HG03469 (cell line): Measurements from ENCODE around the gene UTP4.
A peak's percentile ranks its signal among the peaks of the same experiment; 100 is the strongest.

Source experiments
- ATAC-seq: cut with Tn5 transposase; IDR thresholded peaks from one replicate; pipeline ENCODE4 v1.9.1; 2021; ENCODE audit warnings: mild to moderate bottlenecking, moderate library complexity, moderate number of reproducible peaks; ENCODE audit not compliant: unreplicated experiment

The UTP4 gene

DNA sequence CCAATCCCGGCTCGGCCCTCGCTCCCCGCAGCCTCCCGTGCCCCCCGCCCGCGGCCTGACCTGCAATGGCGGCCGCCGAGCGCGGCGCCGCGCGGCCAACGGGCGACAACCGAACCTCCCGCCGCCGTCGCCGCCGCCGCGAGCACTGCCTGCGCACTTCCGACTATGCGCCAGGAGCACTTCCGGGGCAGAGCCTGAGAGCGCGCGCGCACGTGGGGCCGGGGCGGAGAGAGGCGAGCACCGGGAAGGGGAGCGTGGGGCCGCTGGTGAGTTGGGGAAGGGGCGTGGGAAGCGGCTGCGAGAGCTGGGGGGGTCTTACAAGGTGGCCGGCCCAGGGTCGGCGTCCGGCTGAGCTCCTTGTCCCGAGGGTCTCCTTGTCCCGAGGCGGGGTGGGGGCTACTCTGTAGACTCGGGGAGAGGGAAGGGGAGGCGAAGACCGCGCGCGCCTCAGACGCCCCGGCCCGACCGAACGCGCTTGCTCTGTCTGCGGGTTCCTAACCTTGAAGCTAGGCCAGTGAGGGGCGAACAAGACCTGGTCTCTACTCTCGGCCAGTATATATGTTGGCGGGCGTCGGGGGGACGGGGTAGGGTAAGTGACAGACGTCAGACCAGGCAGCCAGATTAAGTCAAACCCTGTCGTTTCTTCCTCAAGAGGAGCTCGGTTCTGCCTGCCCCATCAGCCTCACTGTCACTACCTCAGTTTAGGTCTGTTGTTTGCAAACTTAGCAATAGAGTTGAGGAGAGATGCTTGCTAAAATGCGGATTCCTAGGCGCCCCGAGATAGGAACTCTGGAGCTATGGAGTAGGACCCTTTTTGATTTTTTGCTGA, at the start of gene UTP4, which contains the start of gene CHTF8:
UTP4 (plus strand) TSS at position 226 of the 829 bp plus-strand sequence. CDS start 811 bp downstream, outside the sequence.
CHTF8 (minus strand) TSS at position 165 of the 829 bp plus-strand sequence. CDS start 11,130 bp downstream, outside the sequence.
- ATAC-seq, result peak; percentile 44

DNA sequence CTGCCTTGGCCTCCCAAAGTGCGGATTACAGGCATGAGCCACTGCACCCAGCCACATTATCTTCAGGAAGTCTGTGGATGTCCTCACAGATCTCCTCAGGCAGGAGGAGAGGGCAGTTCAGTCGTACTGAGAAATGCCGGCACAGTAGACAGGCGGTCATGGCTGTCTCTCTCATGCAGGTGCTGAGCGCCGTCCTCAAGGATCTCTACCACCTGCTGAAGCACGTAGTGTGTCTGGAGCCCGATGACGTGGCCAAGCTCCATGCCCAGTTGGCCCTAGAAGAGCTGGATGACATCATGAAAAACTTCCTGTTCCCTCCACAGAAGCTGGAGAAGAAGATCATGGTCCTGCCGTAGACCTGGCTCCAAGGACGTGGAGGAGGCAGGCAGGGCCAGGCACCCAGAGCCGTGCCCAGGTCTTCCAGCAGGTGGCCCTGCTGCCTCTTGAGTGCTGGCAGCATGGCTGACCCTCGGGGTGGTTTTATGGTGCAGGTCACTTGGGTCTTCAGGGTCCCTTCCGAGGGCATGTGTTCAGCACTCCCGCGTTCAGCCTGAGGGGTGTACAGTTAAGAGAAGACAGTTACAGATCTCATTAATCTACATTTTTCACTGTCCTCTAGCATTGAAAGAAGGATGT, 49.0 kb upstream of the UTP4 start:
- no peak for ATAC-seq

DNA sequence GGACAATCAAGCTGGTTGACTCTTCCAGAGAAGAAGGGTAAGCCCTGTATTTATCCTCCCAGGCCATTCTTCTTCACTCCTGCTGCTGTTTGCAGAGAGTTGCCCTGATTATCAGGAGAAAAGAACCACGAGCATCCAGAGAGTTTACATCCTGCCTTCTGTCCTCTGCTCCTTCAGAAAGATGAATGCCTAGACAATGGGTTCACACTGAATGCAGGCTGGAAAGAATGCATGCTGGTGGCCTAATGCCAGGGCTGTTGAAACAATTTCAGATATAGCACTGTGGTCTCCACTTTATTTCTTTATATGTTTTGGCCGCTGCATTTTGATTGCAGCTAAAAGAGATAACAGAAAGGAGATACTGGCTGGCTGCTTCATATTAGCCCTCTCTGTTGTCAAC, 48.2 kb upstream of the UTP4 start:
- no peak for ATAC-seq

DNA sequence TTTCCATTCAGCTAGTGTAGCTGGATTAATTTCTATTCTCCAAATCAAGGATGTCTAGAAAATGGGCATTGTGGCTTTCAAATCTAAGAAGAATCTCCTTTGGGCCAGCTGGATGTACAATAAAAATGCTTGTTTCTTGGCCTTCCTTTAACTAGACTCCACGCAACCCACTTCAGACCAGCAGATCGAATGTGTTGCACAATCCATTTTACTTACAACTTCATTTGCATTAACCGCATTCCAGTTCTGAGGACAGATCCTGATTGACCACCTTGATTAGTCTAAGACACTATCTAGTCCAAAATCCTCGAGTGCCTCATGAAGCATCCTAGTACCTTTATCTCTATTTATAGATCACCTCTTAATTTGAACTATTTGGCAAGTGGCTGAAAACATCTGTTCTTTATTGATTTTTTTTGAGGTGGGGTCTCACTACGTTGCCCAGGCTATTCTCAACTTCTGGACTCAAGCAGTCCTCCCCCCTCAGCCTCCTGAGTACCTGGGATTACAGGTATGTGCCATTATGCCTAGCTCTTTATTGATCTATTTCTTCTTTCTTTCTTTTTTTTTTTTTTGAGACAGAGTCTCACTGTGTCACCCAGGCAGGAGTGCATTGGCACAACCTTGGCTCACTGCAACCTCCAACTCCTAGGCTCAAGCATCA, 47.3 kb upstream of the UTP4 start:
- no peak for ATAC-seq

DNA sequence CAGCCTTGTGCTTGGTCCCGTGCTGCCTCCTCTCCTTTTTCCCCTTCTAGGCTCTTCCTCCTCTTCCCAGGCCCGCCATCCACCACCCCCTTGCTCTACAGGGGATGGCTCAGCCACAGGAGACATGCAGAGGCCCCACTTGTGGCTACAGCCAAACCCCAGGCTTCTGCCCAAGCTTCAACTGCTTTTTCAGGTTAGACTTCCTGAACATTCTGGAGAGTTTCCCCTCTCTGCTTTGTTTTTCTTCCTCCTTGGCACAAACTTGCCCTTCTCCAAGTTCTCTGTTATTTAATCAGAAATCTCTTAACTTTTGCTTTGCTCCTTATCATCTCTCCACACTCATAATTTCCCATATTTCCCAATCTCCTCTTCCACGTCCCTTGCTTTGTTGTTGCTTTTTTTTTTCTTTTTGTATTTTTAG, 45.3 kb upstream of the UTP4 start:
- no peak for ATAC-seq

DNA sequence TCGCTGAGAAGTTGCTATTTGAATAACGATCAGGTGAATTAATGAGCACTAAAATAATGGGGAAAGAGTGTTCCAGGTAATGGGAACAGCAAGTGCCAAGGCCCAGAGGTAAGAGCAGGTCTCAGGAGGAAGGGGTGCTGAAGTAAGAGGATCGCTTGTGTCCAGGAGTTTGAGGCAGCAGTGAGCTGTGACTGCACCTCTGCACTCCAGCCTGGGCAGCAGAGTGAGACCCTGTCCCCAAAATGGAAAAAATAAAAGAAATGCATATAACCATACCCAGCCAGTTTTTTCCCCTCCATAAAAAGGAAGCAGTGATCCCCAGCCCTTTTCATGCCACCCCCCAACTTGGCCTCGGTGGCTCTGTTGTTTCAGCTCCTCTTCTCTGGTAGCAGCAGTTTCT, 43.8 kb upstream of the UTP4 start:
- no peak for ATAC-seq

DNA sequence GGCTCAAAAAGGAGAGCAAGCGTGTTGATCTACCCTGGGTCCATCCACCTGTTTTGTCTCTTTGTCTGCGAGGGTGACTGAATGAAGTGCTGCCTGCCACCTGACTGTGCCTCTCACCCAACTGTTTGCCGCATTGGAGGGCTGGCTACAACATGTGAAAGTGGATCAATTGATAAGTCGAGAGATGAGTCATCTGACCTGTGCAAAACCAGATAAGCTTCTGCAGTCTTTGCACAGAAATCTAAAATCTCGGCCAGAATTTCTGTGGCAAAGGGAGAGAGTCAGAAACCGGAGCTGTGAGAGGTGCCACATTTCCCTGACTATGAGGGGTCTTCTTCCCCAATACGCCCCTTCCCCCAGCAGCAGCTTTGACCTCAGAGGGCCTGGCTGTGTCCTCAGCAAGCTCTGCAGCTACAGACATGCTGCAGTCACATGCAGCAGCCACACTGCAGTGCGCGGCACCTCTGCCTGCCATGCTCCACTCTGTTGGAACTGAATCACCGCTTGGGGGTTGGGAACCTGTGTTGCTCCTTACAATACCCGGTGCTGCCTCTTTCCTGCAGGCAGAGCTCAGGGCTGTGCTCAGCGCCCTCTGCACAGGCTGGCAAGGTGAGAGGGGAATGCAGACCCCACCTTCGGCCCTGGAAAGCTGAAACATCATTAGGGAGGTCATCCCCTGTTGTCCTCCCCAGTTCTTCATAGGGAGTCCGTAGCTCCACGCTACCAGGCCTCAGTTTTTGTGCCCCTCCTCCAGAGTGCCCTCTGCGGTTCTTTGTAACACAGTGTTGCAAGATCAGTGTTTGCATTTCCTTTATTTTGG, 43.1 kb upstream of the UTP4 start:
- ATAC-seq, result no peak

DNA sequence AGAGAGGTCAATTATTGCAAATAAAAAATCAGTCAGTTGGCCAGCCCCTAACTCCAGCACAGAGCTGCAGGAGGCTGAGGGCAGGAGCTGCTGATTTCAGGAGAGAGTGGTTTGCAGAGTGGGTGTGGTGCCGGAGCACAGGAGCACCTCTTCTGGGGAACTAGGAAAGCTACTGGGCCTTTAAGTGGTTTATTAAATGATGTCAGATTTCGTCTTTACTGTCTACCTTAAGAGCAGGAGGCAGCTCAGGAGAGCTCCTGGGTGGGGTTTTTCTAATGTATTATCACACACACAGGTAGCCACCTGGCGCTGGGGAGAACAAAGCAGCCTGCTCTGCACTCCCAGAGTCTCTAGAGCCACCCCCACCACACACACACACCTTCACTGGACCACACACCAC, 38.5 kb upstream of the UTP4 start:
- ATAC-seq, result no peak

DNA sequence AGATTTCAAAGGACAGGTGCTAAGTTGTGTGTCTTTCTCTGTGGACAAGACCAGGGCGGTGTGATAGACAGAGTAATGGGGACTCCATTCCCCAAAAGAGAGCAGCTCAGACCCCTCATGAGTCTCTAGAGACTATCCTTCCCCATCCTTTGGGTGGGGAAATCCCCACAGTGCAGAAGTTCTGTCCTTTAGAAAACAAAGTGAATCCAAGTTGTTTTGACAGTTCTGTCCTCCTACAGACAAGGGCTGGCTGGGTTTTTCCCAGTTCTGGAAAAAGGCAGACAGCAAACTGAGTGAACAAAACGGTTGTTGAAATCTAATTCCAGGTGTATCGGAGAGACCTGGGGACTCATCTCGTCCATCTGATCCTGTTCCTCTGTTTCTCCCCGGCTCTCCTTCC, 37.9 kb upstream of the UTP4 start:
- no peak for ATAC-seq

DNA sequence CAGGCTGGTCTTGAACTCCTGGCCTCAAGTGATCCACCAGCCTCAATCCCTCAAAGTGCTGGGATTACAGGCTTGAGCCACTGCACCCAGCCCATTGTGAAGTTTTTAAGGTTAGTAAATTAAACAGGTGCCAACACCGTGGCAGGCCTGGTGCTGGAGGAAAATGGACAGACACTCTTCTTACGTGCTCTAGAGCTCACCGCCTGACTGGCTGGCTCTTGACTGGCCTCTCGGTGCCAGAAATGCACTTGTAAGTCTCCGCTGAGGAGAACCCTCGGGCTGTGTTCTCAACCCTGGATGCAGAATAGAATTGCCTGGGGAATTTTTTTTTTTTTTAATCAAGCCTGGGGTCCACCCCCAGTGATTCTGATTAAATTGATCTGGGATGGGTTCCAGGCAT, 37.3 kb upstream of the UTP4 start:
- no peak for ATAC-seq

DNA sequence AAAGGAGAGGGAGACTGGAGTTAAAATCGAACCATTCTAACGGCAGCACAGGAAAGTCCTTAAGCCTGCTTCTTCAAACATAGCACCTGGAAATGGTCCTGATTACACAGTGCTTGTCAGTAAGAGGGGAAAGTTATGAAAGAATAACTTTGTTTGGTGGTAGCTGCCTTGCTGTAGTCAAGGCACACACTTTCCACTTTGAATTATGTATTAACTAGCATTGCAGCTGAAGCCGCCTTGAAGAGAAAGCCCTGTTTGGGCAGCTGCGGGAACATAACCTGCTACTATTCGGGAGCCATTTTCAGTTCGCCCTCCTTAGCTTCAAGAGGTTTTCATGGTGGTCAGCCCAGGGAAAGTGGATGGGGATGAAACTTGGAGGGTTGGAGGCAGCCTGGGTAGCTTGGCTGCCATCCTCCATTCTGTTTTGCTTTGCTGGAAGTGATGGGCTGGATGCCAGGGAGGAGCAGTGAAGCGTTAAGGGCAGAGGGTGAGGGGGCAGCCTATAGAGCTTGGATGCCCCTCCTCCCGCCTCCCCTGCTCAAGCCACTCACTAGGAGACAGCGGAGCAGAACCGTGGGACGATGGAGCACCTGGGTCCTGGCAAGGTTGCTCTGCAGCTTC, 32.3 kb upstream of the UTP4 start:
- no peak for ATAC-seq

DNA sequence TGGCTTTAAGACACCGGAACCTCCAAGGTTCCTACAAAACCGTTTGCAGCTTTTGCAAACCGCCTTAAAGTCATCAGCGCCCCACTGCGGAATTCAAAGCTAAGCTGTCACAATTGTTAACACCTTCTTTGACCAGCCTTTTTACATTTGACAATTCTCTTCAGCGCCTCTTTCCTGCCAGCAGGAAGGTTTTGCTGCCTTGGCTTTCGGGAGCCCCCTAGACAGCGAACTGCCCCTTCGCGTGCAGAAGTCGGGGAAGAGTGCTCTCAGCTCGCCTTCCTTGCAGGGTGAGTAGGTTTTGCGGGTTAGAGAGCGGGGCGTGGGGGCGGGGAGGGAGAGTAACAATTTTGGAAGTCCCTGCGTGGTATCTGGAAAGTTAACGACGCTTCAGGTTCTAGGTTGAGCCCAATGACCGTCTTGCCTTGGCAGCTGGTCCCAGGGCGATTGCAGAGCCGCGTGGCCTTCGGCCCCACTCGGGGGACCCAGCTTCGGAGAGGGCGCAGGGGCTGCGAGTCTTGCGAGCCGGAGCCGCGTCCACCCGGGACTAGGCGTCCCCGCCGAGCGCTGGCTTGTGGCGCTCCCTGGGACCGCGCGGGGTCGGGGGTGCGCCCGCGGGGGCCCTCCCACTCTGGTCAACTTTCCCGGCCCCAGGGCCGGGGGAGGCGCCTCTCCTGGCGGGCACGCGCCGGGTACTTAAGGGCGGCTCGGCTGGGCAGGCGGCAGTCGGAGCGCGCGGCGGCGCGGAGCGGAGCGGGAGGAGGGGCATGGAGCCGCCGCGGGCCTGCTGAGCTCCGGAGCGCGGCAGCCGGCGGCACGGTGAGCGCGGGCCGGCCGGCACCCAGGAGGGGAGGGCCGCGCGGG, 26.7 kb upstream of the UTP4 start, which contains the start of gene HAS3:
HAS3 (plus strand) TSS at position 153 of the 861 bp plus-strand sequence. CDS start 3,743 bp downstream, outside the sequence.
- ATAC-seq, result no peak

DNA sequence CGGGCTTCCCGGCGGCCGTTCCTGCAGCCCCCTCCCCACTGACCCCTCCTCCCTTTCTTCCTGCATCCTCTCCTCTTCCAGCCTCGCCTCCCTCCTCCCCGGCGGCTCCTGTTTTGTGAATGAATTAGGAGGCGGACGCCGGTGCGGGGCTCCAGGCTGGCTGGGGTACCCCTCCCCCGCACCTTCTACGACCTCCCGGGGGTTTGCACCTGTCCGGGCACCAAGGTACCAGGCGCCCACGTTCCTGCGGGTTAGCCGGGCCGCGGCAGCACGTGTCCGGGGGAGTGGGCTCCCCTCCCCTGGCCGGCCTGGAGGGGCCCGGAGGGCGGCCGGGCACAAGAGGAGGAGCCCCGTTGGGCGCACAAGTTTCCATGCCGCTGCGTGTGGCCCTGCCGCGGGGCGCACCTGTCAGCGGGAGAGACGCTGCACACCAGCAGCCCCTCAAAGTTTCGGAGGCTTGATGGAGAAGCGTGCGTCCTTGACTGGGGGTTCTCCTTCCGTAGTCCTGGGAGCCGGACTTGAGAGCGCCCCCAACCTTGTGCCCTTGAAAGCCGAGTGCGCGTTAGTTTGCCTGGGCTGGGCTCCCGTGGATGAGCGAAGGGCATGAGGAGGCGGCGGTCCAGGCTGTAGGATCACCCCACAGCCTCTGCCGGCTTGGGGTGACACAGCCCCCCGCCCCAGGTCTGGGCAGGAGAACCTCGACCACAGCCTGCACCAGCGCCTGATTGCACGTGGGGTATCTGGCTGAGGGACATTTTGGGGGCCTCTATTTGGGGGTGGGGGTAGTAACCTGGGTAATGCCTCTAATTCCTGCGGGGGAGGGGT, 25.7 kb upstream of the UTP4 start:
- no peak for ATAC-seq

DNA sequence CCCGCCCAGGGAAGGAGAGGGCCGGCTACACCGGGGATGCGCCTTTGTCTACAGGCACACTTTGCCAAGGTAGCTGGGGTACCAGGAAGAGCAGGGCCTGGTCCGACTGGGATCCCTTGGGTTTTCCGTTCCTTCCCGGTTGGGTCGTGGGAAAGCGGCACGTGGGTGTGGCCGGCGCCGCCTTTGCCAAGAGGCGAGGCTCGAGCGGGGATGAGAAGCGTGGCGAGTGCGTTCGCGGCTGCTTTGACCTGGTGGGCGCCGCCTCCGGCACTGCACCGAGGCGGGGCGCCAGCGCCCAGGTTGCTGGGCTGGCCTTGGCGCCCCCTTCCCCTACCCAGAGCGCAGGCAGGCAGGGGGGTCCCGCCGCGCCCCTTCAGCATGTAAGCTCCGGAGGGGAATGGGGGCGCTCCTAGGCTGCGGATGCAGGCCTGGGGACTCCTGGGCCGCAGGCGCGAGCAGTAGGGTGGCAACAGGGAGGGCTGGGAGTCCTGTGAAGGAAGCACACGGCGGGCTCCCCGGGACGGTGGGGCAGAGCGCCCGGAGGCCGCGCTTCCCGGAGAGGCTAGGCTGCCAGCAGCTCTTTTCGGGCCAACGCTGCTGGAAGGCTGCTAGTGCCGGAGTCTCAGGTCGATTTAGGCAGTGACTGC, 25.0 kb upstream of the UTP4 start:
- ATAC-seq, result no peak

DNA sequence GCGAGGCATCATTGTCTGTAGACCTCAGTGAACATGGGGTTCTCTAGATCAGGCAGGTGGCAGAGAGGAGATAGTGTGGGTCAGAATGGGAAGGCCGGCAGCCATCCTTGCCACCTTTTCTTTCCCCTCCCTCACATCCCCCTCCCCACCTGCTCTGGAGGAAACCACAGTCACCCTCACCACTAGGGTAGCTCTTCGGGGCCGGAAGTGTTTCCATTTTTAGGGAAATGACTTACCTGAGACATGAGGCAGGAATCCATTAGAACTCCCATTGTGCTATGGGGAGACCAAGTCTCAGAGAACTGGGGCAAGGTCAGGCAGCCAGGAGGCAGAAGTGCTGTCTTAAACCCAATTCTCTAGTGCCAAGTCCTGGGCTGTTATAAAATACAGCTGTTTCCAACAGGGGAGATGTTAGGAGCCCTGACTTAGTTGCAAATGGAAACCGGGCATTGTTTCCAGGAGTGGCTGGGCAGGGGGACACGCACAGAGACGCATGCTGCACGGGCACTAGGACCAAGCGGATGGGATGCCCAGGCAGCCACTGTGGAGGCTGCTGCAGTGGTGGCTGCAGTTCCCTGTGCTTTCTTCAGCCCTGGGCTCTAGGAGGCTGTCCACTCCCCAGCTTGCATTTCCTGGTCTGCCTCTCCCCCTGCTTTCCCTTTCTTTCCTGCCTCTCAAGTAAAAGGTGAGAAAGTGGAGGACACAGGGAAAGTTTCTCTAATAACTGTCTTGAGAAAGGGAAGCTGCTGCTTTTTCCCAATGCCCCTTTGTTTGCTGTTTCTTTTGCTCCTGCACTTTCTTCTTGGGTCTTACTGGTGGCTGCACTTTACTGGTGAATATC, 24.2 kb upstream of the UTP4 start:
- ATAC-seq, result no peak

DNA sequence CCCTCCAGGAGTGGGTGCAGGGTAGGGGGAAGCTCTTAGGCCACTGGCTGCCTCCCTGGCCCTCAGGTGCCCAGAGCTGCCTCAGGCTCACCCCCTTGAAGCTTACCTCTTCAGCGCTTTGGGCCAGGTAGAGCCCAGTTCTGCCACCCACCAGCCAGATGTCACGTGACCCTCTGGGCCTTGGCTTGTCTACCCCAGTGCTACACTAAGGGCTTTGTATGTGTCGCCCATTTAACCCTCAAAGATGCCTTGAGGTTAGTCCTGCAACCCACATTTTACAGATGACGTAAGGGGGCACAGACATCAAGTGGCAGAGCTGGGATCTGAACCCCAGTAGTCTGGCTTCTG, 23.6 kb upstream of the UTP4 start:
- no peak for ATAC-seq
